HEK293T (cell line): ENCODE data around the gene DLX1.

Experiments
- ARNT ChIP-seq: fragments of 450-650 bp; IDR thresholded peaks from 2 replicates; pipeline ENCODE4 v1.6.1; 2017; ENCODE audit warnings: mild to moderate bottlenecking
- ELF4 ChIP-seq: fragments of 450-650 bp; IDR thresholded peaks from 2 replicates; pipeline ENCODE4 v1.6.1; 2017; ENCODE audit warnings: antibody characterized with exemption
- FOXA1 ChIP-seq: fragments of 450-650 bp; IDR thresholded peaks from 2 replicates; pipeline ENCODE4 v1.6.1; 2016; ENCODE audit warnings: mild to moderate bottlenecking
- FOXK2 ChIP-seq: fragments of 450-650 bp; IDR thresholded peaks from 2 replicates; pipeline ENCODE4 v1.6.1; 2016; ENCODE audit warnings: mild to moderate bottlenecking
- FOXM1 ChIP-seq: fragments of 450-650 bp; IDR thresholded peaks from 2 replicates; pipeline ENCODE4 v1.6.1; 2017; ENCODE audit warnings: mild to moderate bottlenecking, borderline replicate concordance
- HDGF ChIP-seq: fragments of 450-650 bp; IDR thresholded peaks from 2 replicates; pipeline ENCODE4 v1.6.1; 2017; ENCODE audit warnings: antibody characterized with exemption, borderline replicate concordance
- NFRKB ChIP-seq: fragments of 450-650 bp; IDR thresholded peaks from 2 replicates; pipeline ENCODE4 v1.6.1; 2016; ENCODE audit warnings: mild to moderate bottlenecking, moderate library complexity
- SP1 ChIP-seq: fragments of 450-650 bp; IDR thresholded peaks from 2 replicates; pipeline ENCODE4 v1.6.1; 2017
- SUZ12 ChIP-seq: fragments of 450-650 bp; IDR thresholded peaks from 2 replicates; pipeline ENCODE4 v1.6.1; 2016; ENCODE audit warnings: mild to moderate bottlenecking
- ZNF384 ChIP-seq: fragments of 450-650 bp; IDR thresholded peaks from 2 replicates; pipeline ENCODE4 v1.6.1; 2016
- TF ChIP-seq, protein P1 (sequence below): fragments of 450-650 bp; IDR thresholded peaks from 2 replicates; pipeline ENCODE4 v1.6.1; 2016

DNA sequence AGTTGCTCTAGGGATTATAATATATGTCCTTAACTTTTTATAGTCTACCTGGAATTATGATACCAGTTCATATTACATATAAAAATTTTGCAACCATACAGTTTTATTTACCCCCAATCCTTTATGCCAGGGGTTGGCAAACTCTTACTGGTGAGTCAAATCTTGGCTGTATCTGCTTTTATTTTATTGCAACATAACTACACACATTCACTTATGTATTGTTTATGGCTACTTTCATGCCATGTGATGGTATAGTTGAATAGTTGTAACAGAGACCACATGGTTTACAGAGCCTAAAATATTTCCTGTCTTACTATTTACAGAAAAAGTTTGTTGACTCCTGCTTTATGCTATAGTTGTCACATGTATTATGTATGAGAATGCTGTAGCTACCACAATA is 43.2 kb downstream of the DLX1 start:
- no peak for TF ChIP-seq SUZ12
- no peak for TF ChIP-seq FOXM1
- TF ChIP-seq FOXA1, result no peak
- no peak for TF ChIP-seq HDGF
- no peak for TF ChIP-seq NFRKB
- TF ChIP-seq ARNT, result no peak
- no peak for TF ChIP-seq SP1
- TF ChIP-seq, protein P1, sequence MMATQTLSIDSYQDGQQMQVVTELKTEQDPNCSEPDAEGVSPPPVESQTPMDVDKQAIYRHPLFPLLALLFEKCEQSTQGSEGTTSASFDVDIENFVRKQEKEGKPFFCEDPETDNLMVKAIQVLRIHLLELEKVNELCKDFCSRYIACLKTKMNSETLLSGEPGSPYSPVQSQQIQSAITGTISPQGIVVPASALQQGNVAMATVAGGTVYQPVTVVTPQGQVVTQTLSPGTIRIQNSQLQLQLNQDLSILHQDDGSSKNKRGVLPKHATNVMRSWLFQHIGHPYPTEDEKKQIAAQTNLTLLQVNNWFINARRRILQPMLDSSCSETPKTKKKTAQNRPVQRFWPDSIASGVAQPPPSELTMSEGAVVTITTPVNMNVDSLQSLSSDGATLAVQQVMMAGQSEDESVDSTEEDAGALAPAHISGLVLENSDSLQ, result no peak
- no peak for TF ChIP-seq ELF4
- no peak for TF ChIP-seq ZNF384
- no peak for TF ChIP-seq FOXK2
